Measurements from ENCODE around the gene MGMT.

DNA sequence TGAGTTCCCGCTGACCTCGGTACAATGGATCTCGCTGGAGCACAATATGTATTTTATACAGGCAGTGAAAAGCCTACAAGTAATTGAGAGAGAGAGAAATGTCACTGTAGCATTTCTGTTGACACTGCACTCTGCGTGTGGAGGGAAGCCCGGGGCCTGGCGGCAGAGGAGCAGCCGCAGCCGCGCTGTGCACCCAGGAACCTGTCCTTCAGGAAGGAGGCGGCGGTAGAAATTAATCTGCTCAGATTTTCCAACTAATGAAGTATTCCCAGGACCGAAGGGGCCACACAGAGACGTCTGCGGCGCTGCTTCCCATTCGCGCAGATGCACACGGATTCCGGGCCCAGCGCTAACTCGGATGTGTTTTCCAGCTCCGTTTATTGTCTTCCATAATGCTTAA lies 327.0 kb downstream of the MGMT start:
- no peak for TF ChIP-seq EZH2 (IDR thresholded peaks at IDR 0.05; ENCODE audit: borderline replicate concordance, insufficient read depth, low read length, poor library complexity, severe bottlenecking)
- TF ChIP-seq POLR2AphosphoS5 (IDR thresholded peaks at IDR 0.05) = peak; percentile 10

All from neural cell (in vitro differentiated cells).